ENCODE results near the gene PKHD1.

PKHD1 gene

GRCh38 chr6:52024451-52025068 lies 62.9 kb downstream of the PKHD1 start:
- no peak for DNase-seq (ENCODE audit: low read depth)
- H3K4me3 ChIP-seq (ENCODE audit: low read length): no peak overlapping the region
- no peak for TF ChIP-seq CTCF (conservative IDR thresholded peaks at IDR 0.05; ENCODE audit: low read depth, low read length)

- no peak for DNase-seq (ENCODE audit: low read depth)
- no peak overlapping the region for H3K4me3 ChIP-seq (ENCODE audit: low read length)
- TF ChIP-seq CTCF (conservative IDR thresholded peaks at IDR 0.05; ENCODE audit: low read depth, low read length): no peak
Observed at GRCh38 chr6:52022675-52023074, 64.7 kb downstream of the PKHD1 start.

- TF ChIP-seq CTCF (conservative IDR thresholded peaks at IDR 0.05; ENCODE audit: low read depth, low read length): peak; percentile 57
- no peak for DNase-seq (ENCODE audit: low read depth)
- no peak overlapping the region for H3K4me3 ChIP-seq (ENCODE audit: low read length)
Observed at GRCh38 chr6:52020945-52021570, 66.4 kb downstream of the PKHD1 start.

GRCh38 chr6:52019881-52020280 lies 67.5 kb downstream of the PKHD1 start:
- no peak for DNase-seq (ENCODE audit: low read depth)
- no peak for TF ChIP-seq CTCF (conservative IDR thresholded peaks at IDR 0.05; ENCODE audit: low read depth, low read length)
- H3K4me3 ChIP-seq (ENCODE audit: low read length): no peak overlapping the region

GRCh38 chr6:52019092-52019491 lies 68.3 kb downstream of the PKHD1 start:
- TF ChIP-seq CTCF (conservative IDR thresholded peaks at IDR 0.05; ENCODE audit: low read depth, low read length): no peak
- no peak for DNase-seq (ENCODE audit: low read depth)
- no peak overlapping the region for H3K4me3 ChIP-seq (ENCODE audit: low read length)

- no peak overlapping the region for H3K4me3 ChIP-seq (ENCODE audit: low read length)
- TF ChIP-seq CTCF (conservative IDR thresholded peaks at IDR 0.05; ENCODE audit: low read depth, low read length): no peak
- no peak for DNase-seq (ENCODE audit: low read depth)
Observed at GRCh38 chr6:52016915-52017748, 70.3 kb downstream of the PKHD1 start.

Measured in retinal pigment epithelial cell (primary cell).